HEK293 (cell line): Measurements from ENCODE around the gene ADAMTS8.

Experiments
- BCL6B ChIP-seq: fragments of 450-650 bp; formaldehyde crosslinking; IDR thresholded peaks from 2 replicates; pipeline ENCODE4 v1.5.1; 2017; ENCODE audit warnings: missing biosample characterization, missing genetic modification characterization
- CTCF ChIP-seq: fragments of 450-650 bp; formaldehyde crosslinking; IDR thresholded peaks from 2 replicates; pipeline ENCODE4 v1.5.1; 2016; ENCODE audit warnings: missing biosample characterization, missing genetic modification characterization
- ZBTB49 ChIP-seq: fragments of 450-650 bp; formaldehyde crosslinking; IDR thresholded peaks from 2 replicates; pipeline ENCODE4 v1.5.1; 2016; ENCODE audit warnings: missing biosample characterization, missing genetic modification characterization, low read depth
- ZNF416 ChIP-seq: fragments of 450-650 bp; formaldehyde crosslinking; IDR thresholded peaks from 2 replicates; pipeline ENCODE4 v1.5.1; 2016; ENCODE audit warnings: missing biosample characterization, missing genetic modification characterization
- ZNF629 ChIP-seq: fragments of 450-650 bp; formaldehyde crosslinking; IDR thresholded peaks from 2 replicates; pipeline ENCODE4 v1.5.1; 2017; ENCODE audit warnings: missing biosample characterization, missing genetic modification characterization
- ZNF701 ChIP-seq: fragments of 450-650 bp; formaldehyde crosslinking; IDR thresholded peaks from 2 replicates; pipeline ENCODE4 v1.5.1; 2016; ENCODE audit warnings: missing biosample characterization, missing genetic modification characterization
- ZNF776 ChIP-seq: fragments of 450-650 bp; formaldehyde crosslinking; IDR thresholded peaks from 2 replicates; pipeline ENCODE4 v1.5.0; 2017; ENCODE audit warnings: missing biosample characterization, missing genetic modification characterization, borderline replicate concordance

- TF ChIP-seq ZNF701: no peak
- TF ChIP-seq ZBTB49 (tag by site-specific recombination): no peak
- no peak for TF ChIP-seq CTCF (tag by site-specific recombination)
- no peak for TF ChIP-seq ZNF629 (tag by site-specific recombination)
- no peak for TF ChIP-seq BCL6B (tag by site-specific recombination)
- no peak for TF ChIP-seq ZNF776
- TF ChIP-seq ZNF416 (tag by site-specific recombination): no peak
Measured at GRCh38 chr11:130431801-130432200, 3.4 kb upstream of the ADAMTS8 start.
